Measurements from ENCODE around the gene TMEM63C. TPM values are rescaled to one million over a fixed set of nuclear protein-coding genes. Genes with fewer than 3 reads are reported as not detected.
A peak's percentile ranks its signal among the peaks of the same experiment; 100 is the strongest.

The TMEM63C gene
- total and polyA plus RNA-seq, 7 donors, result 0.04 to 0.58 (median 0.21) TPM; not detected in 3

DNA sequence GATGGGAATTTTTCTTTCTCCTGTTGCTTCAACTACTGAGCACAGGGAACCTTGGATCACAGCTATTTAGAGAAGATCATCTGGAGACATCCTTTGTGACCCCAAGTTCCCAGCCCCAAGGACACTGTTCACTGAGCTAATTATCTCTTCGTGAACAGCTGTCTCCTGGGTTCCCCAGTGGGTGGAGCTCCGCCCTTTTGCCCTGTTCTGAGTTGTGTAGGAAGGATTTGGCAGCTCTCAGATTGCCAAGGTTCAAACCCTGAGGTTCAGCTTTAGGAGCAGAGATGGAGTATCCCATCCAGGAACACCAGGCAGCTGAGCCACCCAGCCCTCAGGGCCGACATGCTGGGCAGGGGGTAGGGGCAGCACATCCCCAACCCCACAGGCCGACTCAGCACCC is 57.4 kb downstream of the TMEM63C start:
- DNase-seq (no peak), ATAC-seq (no peak)
- no peaks in the 10 kb centered on the region for H3K36me3 ChIP-seq (ENCODE audit: insufficient read depth in 1 of 2, low read depth in 1 of 2)
- no peak overlapping the region for H3K4me3 ChIP-seq
- H3K4me1 ChIP-seq, result no peaks in the 10 kb centered on the region
- H3K27me3 ChIP-seq (ENCODE audit: insufficient read depth in 3 of 3, low read length in 2 of 3), result no peaks in the 10 kb centered on the region
- H3K9me3 ChIP-seq, result no peaks in the 10 kb centered on the region
- intact Hi-C loops (cut with DNase I), result no loop called here
- no peak overlapping the region for H3K27ac ChIP-seq
- TF ChIP-seq, protein P1, sequence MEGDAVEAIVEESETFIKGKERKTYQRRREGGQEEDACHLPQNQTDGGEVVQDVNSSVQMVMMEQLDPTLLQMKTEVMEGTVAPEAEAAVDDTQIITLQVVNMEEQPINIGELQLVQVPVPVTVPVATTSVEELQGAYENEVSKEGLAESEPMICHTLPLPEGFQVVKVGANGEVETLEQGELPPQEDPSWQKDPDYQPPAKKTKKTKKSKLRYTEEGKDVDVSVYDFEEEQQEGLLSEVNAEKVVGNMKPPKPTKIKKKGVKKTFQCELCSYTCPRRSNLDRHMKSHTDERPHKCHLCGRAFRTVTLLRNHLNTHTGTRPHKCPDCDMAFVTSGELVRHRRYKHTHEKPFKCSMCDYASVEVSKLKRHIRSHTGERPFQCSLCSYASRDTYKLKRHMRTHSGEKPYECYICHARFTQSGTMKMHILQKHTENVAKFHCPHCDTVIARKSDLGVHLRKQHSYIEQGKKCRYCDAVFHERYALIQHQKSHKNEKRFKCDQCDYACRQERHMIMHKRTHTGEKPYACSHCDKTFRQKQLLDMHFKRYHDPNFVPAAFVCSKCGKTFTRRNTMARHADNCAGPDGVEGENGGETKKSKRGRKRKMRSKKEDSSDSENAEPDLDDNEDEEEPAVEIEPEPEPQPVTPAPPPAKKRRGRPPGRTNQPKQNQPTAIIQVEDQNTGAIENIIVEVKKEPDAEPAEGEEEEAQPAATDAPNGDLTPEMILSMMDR (IDR thresholded peaks at IDR 0.05), result no peak
- 51 to 57% (median 55%) methylated on average over 4 of the region's 4 CpGs for WGBS, 3 donors

DNA sequence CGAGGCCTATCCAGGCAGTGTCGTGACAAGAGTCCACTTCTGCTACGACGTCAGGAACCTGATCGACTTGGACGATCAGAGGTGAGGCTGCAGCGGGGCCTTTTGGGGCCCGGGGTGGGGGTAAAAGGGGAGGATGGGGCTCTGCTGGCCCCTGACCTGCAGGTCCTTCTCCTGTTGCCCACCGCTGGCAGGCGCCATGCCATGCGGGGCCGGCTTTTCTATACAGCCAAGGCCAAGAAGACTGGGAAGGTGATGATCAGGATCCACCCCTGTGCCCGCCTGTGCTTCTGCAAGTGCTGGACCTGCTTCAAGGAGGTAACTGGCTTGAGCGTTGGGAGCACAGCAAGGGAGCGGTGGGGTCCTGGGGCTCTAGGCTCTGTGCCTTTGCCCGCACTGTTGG is 57.8 kb downstream of the TMEM63C start:
- no peaks in the 10 kb centered on the region for H3K36me3 ChIP-seq (ENCODE audit: insufficient read depth in 1 of 2, low read depth in 1 of 2)
- TF ChIP-seq, protein P1 (IDR thresholded peaks at IDR 0.05), result no peak
- no peaks in the 10 kb centered on the region for H3K9me3 ChIP-seq
- no peak overlapping the region for H3K27ac ChIP-seq
- 90 to 92% (median 91%) methylated on average over 16 of the region's 16 CpGs for WGBS, 3 donors
- no peak for ATAC-seq
- no peaks in the 10 kb centered on the region for H3K4me1 ChIP-seq
- H3K27me3 ChIP-seq (ENCODE audit: insufficient read depth in 3 of 3, low read length in 2 of 3), result no peaks in the 10 kb centered on the region
- DNase-seq, result no peak
- no peak overlapping the region for H3K4me3 ChIP-seq
- intact Hi-C loops (cut with DNase I), result no loop called here

DNA sequence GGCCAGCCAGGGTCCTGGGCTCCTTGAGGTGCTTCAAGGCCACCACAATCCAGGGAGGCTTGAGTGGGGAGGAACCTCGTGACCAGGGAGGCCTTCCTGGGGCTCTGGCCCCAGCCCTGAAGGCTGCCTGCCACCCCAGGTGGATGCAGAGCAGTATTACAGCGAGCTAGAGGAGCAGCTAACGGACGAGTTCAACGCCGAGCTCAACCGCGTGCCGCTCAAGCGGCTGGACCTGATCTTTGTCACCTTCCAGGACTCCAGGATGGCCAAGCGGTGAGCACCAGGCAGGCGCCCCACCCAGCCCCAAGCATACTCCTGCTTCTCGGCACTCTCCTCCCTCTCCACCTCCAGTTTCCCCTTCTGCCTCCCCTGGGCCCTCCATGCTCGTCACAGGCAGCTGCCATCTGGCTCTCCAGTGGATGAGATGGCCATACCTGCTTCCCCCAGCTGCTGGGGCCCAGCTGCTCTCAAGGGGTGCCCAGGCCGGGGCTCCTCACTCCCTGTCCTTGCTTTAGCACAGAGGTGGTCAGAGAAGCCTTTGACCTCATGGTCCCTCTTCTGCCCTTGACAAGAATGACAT is 58.8 kb downstream of the TMEM63C start:
- TF ChIP-seq, protein P1 (IDR thresholded peaks at IDR 0.05), result no peak
- intact Hi-C loops (cut with DNase I), result no loop called here
- H3K4me3 ChIP-seq, result no peak overlapping the region
- H3K4me1 ChIP-seq, result no peaks in the 10 kb centered on the region
- peak in 1 of 2 donors; percentile 36 for DNase-seq
- H3K36me3 ChIP-seq (ENCODE audit: insufficient read depth in 1 of 2, low read depth in 1 of 2), result no peaks in the 10 kb centered on the region
- H3K27me3 ChIP-seq (ENCODE audit: insufficient read depth in 3 of 3, low read length in 2 of 3), result no peaks in the 10 kb centered on the region
- no peak overlapping the region for H3K27ac ChIP-seq
- ATAC-seq, result no peak
- WGBS, 3 donors, result 75 to 78% (median 77%) methylated on average over 15 of the region's 15 CpGs
- H3K9me3 ChIP-seq, result no peaks in the 10 kb centered on the region

DNA sequence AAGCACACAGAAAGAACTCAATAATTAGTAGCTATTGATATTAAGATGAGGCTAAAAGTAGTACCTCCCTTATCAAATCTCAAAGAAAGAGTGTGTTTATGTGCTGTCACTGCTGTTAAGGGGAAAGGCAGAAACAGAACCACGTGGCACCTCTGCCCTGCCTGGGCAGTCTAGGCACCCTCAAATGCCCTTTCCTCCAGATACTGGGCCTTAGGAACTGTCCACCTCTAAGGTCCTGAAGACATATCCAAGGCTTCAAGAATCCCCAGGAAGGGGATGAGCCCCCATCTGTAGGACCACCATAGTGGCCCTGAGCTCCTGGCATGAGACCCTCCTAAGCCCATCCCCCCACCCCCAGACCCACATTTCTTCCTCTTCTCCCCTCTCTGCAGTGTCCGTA is 60.4 kb downstream of the TMEM63C start:
- DNase-seq (peak in 1 of 2 donors; percentile 0), ATAC-seq (no peak)
- Histone ChIP-seq H3K4me1 (no peaks in the 10 kb centered on the region), H3K27ac (no peak overlapping the region), H3K27me3 (ENCODE audit: insufficient read depth in 3 of 3, low read length in 2 of 3) (no peaks in the 10 kb centered on the region), H3K9me3 (no peaks in the 10 kb centered on the region), H3K36me3 (ENCODE audit: insufficient read depth in 1 of 2, low read depth in 1 of 2) (no peaks in the 10 kb centered on the region), H3K4me3 (no peak overlapping the region)
- TF ChIP-seq, protein P1 (IDR thresholded peaks at IDR 0.05), result no peak
- WGBS, 3 donors, result 45 to 56% (median 55%) methylated on average over 2 of the region's 2 CpGs
- intact Hi-C loops (cut with DNase I), result no loop called here

DNA sequence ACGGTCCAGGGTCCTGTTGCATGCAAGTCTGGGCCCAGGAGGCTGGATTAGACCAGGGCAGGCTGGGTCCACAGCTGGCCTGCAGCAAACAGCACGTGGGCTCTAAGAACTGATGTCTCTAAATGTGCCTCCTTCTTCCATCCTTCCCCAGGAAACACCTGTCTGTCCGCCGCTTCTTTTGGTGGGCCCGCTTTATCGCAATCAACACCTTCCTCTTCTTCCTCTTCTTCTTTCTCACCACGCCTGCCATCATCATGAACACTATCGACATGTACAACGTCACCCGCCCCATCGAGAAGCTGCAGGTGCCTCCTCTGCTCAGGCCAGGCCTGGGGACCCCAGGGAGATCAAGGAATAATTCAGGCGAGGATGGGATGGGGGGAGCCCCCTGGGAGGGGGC is 61.2 kb downstream of the TMEM63C start:
- Histone ChIP-seq H3K36me3 (ENCODE audit: insufficient read depth in 1 of 2, low read depth in 1 of 2) (no peaks in the 10 kb centered on the region), H3K9me3 (no peaks in the 10 kb centered on the region), H3K27ac (no peak overlapping the region), H3K4me1 (no peaks in the 10 kb centered on the region), H3K27me3 (ENCODE audit: insufficient read depth in 3 of 3, low read length in 2 of 3) (no peaks in the 10 kb centered on the region), H3K4me3 (no peak overlapping the region)
- DNase-seq (peak in 1 of 2 donors; percentile 28), ATAC-seq (no peak)
- intact Hi-C loops (cut with DNase I), result no loop called here
- TF ChIP-seq, protein P1 (IDR thresholded peaks at IDR 0.05), result no peak
- WGBS, 3 donors, result 77 to 85% (median 78%) methylated on average over 12 of the region's 12 CpGs

Measured in psoas muscle (tissue), 8 donors.